K562 (cell line): ENCODE measurements around the gene AKAP14. TPM values are rescaled to one million over a fixed set of nuclear protein-coding genes. Genes with fewer than 3 reads are reported as not detected.

ENCODE experiments used
- ATAC-seq: fragments of 200-7000 bp; cut with Tn5 transposase; 3 replicates; pipeline ENCODE4 v1.9.1; 2020; ENCODE audit warnings: moderate library complexity
- BruUV-seq: library from RNA; stranded (reverse); fragments of 400-500 nt; replicated peaks from 2 replicates; lab custom pipeline; 2021; lab: Mats Ljungman, UMichigan
- CTCF ChIA-PET: fragments of 300-600 bp; formaldehyde crosslinking; extraction: SDS; loops from one replicate; lab custom pipeline; 2021; ENCODE audit warnings: low intra/inter-chr PET ratio; lab: Yijun Ruan, JAX
- POLR2A ChIA-PET: fragments of 300-600, 350-650 bp; sonication (Branson Sonifier 250); formaldehyde crosslinking; extraction: SDS; loops from one replicate; lab custom pipeline; 2021; ENCODE audit warnings: antibody characterized with exemption, inconsistent platforms; lab: Yijun Ruan, JAX
- DNase-seq, 4 experiments: peaks; one replicate each; pipeline versions ENCODE4 v3.0.0 to v3.0.0-alpha.2; 2011 to 2018; ENCODE audit warnings: low spot score in 3 of 4, mixed read lengths in 3 of 4; ENCODE audit errors: extremely low read depth in 1 of 4
- FAIRE-seq: peaks from 2 replicates; lab custom pipeline; 2011; peaks lifted over from hg19 to GRCh38; lab: Jason Lieb, UNC
- H2AFZ ChIP-seq: 2 replicates; pipeline ENCODE4 v1.6.0; 2011; ENCODE audit warnings: low read depth, low read length, control low read depth, inconsistent platforms
- H3K27ac ChIP-seq: fragments of 200-600 bp; 3 replicates; pipeline ENCODE4 v1.8.0; 2011; ENCODE audit warnings: low read depth, mild to moderate bottlenecking, control low read depth, inconsistent platforms, low read length, moderate library complexity, mixed read lengths; ENCODE audit errors: extremely low read depth
- H3K27me3 ChIP-seq, 2 experiments: fragments of 300-600 bp in 1 of 2; 2 replicates in 1 of 2; 3 replicates in 1 of 2; pipeline versions ENCODE4 v1.6.0 to v1.8.0; 2011; ENCODE audit warnings: inconsistent platforms in 2 of 2, low read length in 2 of 2, mild to moderate bottlenecking in 1 of 2, mixed read lengths in 1 of 2, moderate library complexity in 1 of 2; ENCODE audit not compliant: control insufficient read depth in 2 of 2, insufficient read depth in 2 of 2
- H3K36me3 ChIP-seq: fragments of 300-600 bp; 3 replicates; pipeline ENCODE4 v1.8.0; 2011; ENCODE audit warnings: mild to moderate bottlenecking, low read length, inconsistent platforms; ENCODE audit not compliant: control insufficient read depth, insufficient read depth
- H3K4me1 ChIP-seq, 2 experiments: fragments of 200-600 bp in 1 of 2; replicated peaks in 1 of 2; 2 replicates in 1 of 2; 3 replicates in 1 of 2; pipeline versions ENCODE4 v1.5.1 to v1.8.0; 2011; ENCODE audit warnings: inconsistent platforms in 2 of 2, low read length in 2 of 2, mild to moderate bottlenecking in 1 of 2, mixed read lengths in 1 of 2, moderate library complexity in 1 of 2; ENCODE audit not compliant: control insufficient read depth in 2 of 2, insufficient read depth in 2 of 2
- H3K4me2 ChIP-seq: 2 replicates; pipeline ENCODE4 v1.6.1; 2011; ENCODE audit warnings: low read length, control low read depth, inconsistent platforms, mixed read lengths; ENCODE audit not compliant: insufficient read depth
- H3K4me3 ChIP-seq: fragments of 200-600 bp; sonication (generic), shearing (Covaris generic); 2 replicates; pipeline ENCODE4 v1.5.1; 2016; ENCODE audit warnings: control low read depth, inconsistent platforms
- H3K79me2 ChIP-seq: fragments of 200-600 bp; 3 replicates; pipeline ENCODE4 v1.8.0; 2011; ENCODE audit warnings: low read length, inconsistent platforms; ENCODE audit not compliant: control insufficient read depth, insufficient read depth
- H3K9ac ChIP-seq, 2 experiments: 2 replicates each; pipeline versions ENCODE4 v1.6.0 to v1.6.1; 2011; ENCODE audit warnings: low read depth in 2 of 2, low read length in 2 of 2, control low read depth in 1 of 2, inconsistent platforms in 1 of 2, mild to moderate bottlenecking in 1 of 2, mixed read lengths in 1 of 2; ENCODE audit not compliant: insufficient read depth in 1 of 2
- H3K9me1 ChIP-seq: one replicate; pipeline ENCODE4 v1.6.0; 2011; ENCODE audit warnings: inconsistent platforms, mild to moderate bottlenecking, low read length, moderate library complexity; ENCODE audit not compliant: control insufficient read depth, insufficient read depth
- H3K9me3 ChIP-seq: replicated peaks from 2 replicates; pipeline ENCODE4 v1.5.1; 2011; ENCODE audit warnings: low read depth, low read length, inconsistent platforms; ENCODE audit not compliant: control insufficient read depth, insufficient read depth
- H4K20me1 ChIP-seq: replicated peaks from 2 replicates; pipeline ENCODE4 v1.6.1; 2011; ENCODE audit warnings: low read length, inconsistent platforms, mixed read lengths; ENCODE audit not compliant: control insufficient read depth, insufficient read depth
- CEBPG ChIP-seq, 3 experiments: fragments of 200-800 bp in 1 of 3; sonication (Bioruptor generic) in 1 of 3; sonication (generic) in 1 of 3; formaldehyde crosslinking in 1 of 3; IDR thresholded peaks in 2 of 3; conservative IDR thresholded peaks in 1 of 3; 2 replicates each; pipeline versions ENCODE4 v1.6.1 to v1.8.0; 2016 to 2022; ENCODE audit warnings: missing compliant biosample characterization in 2 of 3, missing genetic modification characterization in 2 of 3, mild to moderate bottlenecking in 1 of 3, missing genetic modification reagents in 1 of 3
- HMG20B ChIP-seq: fragments of 250-450 bp; sonication (Bioruptor Pico); IDR thresholded peaks from 2 replicates; pipeline ENCODE4 v1.5.0; 2021; ENCODE audit warnings: mild to moderate bottlenecking
- KLF10 ChIP-seq: fragments of 250-450 bp; sonication (Bioruptor Pico); IDR thresholded peaks from 2 replicates; pipeline ENCODE4 v1.6.1; 2021; ENCODE audit warnings: matching md5 sums
- NR2C2 ChIP-seq, 2 experiments: fragments of 200-800 bp in 1 of 2; sonication (Bioruptor generic) in 1 of 2; sonication (generic) in 1 of 2; formaldehyde crosslinking in 1 of 2; IDR thresholded peaks; 2 replicates each; pipeline versions ENCODE4 v1.6.1 to v1.8.0; 2016 to 2022; ENCODE audit warnings: mild to moderate bottlenecking in 1 of 2, missing compliant biosample characterization in 1 of 2, missing genetic modification characterization in 1 of 2, missing genetic modification reagents in 1 of 2
- RUNX1 ChIP-seq: sonication (generic); IDR thresholded peaks from 2 replicates; pipeline ENCODE4 v1.6.1; 2016; ENCODE audit warnings: antibody characterized with exemption, low read depth
- ZNF175 ChIP-seq: fragments of 200-800 bp; sonication (Bioruptor generic); IDR thresholded peaks from 2 replicates; pipeline ENCODE4 v1.6.1; 2016; ENCODE audit warnings: low read depth, mild to moderate bottlenecking, missing genetic modification characterization, missing compliant biosample characterization
- ZNF3 ChIP-seq: fragments of 250-450 bp; sonication (Bioruptor Pico); IDR thresholded peaks from 2 replicates; pipeline ENCODE4 v1.5.0; 2021; ENCODE audit warnings: mild to moderate bottlenecking, moderate library complexity
- ZNF589 ChIP-seq: fragments of 200-800 bp; sonication (Bioruptor generic); IDR thresholded peaks from 2 replicates; pipeline ENCODE4 v1.6.1; 2016; ENCODE audit warnings: low read depth, missing genetic modification characterization, missing compliant biosample characterization
- WGBS: fragments of 100-300 bp; shearing (Covaris generic); methylation state at CpG from one replicate; pipeline ENCODE4 v1.1.6; 2016; ENCODE audit warnings: low coverage, mixed read lengths; ENCODE audit not compliant: insufficient coverage; ENCODE audit errors: missing lambda C conversion rate; 5-methylcytosine and 5-hydroxymethylcytosine counted together
- in situ Hi-C: fragments of 300-500 bp; cut with MboI; formaldehyde crosslinking; loops from 4 replicates; pipeline ENCODE4 v1.15.0; 2018; ENCODE audit warnings: inconsistent platforms, mixed read lengths
- intact Hi-C: fragments of 100-400 bp; cut with micrococcal nuclease; formaldehyde crosslinking; loops from 2 replicates; pipeline ENCODE4 v1.14.2; 2022
- polyA plus RNA-seq, 8 experiments: library from polyadenylated mRNA; depleted of rRNA in 4 of 8; stranded (reverse) in 5 of 8; unstranded in 3 of 8; fragments of >200 nt; fragmentation: Nextera tagmentation in 2 of 8; fragmentation: Illumina TruSeq in 1 of 8; extraction: Ambion mirVana in 2 of 8; extraction: Trizol in 1 of 8; gene quantifications; 2 replicates each; pipeline versions ENCODE4 v1.2.1 to v1.2.3, GENCODE V29; 2011 to 2014; ENCODE audit warnings: inconsistent platforms in 1 of 8, missing spikeins in 1 of 8
- total RNA-seq, 7 experiments: library from RNA; depleted of rRNA in 6 of 7; stranded (reverse); fragments of >200 nt in 6 of 7; fragmentation: Illumina TruSeq in 2 of 7; extraction: Trizol in 2 of 7; gene quantifications; 2 replicates each; pipeline versions ENCODE4 v1.2.1 to v1.2.3, GENCODE V29; 2011 to 2021; ENCODE audit warnings: low replicate concordance in 1 of 7

AKAP14 gene
- total and polyA plus RNA-seq, 9 of the 15 experiments (the other 6 are each of a cell fraction or from before 2014, with no cell fraction given) = not detected

- no peaks in the 10 kb centered on the region for H3K27me3 ChIP-seq
- no peak overlapping the region for H2AFZ ChIP-seq
- no peak for ATAC-seq
- WGBS = 75% methylated on average over 3 of the region's 3 CpGs
- H3K79me2 ChIP-seq = no peaks in the 10 kb centered on the region
- H3K4me1 ChIP-seq = no peaks in the 10 kb centered on the region; a peak in 1 of 5 replicates
- BruUV-seq = no TSS peak
- TF ChIP-seq HMG20B = no peak
- no peak for TF ChIP-seq KLF10
- peak; percentile 83 for TF ChIP-seq ZNF175
- no peak for TF ChIP-seq ZNF3 (CRISPR knock-in tag)
- no peak for TF ChIP-seq RUNX1
- TF ChIP-seq ZNF589 (CRISPR knock-in tag) = peak; percentile 57; the same call in 1 of the 2 replicates
- TF ChIP-seq CEBPG (CRISPR knock-in tag; IDR thresholded peaks at IDR 0.05) = no peak
- peak in 1 of 2 experiments; percentile 86; a peak in 2 of 4 replicates for TF ChIP-seq CEBPG (tag; conservative IDR thresholded peaks at IDR 0.05 in 1 of 2, IDR thresholded peaks at IDR 0.05 in 1 of 2)
- TF ChIP-seq NR2C2 (CRISPR knock-in tag; IDR thresholded peaks at IDR 0.05) = no peak
- TF ChIP-seq NR2C2 (tag; IDR thresholded peaks at IDR 0.05) = 0 out of 2 replicates have a peak, but pooled peaks have one; percentile 14
- no peak for DNase-seq
- no peaks in the 10 kb centered on the region for H4K20me1 ChIP-seq
- H3K27ac ChIP-seq = no peak overlapping the region; the same call in 2 of the 3 replicates
- no peak overlapping the region for H3K4me2 ChIP-seq
- no peak overlapping the region for H3K4me3 ChIP-seq
- in situ Hi-C loops = no loop called here
- POLR2A ChIA-PET = interaction anchor here (0.6 kb wide), 1 partner anchor 139 kb away, joined by 3 read pairs; no protein-coding TSS in a partner anchor
- H3K36me3 ChIP-seq = peaks cover 32% of the 10 kb centered on the region; the same call in 2 of the 3 replicates
- H3K9me1 ChIP-seq = no peaks in the 10 kb centered on the region
- no peak for FAIRE-seq
- CTCF ChIA-PET = no interaction called here
- no peak overlapping the region for H3K9ac ChIP-seq
- H3K9me3 ChIP-seq = no peaks in the 10 kb centered on the region
- intact Hi-C loops = no loop called here
These were observed 39.7 kb downstream of the AKAP14 start for GRCh38 chrX:119935215-119935874.
